Panc1 (cell line): ENCODE measurements around the gene UNC13C. TPM values are rescaled to one million over a fixed set of nuclear protein-coding genes. Genes with fewer than 3 reads are reported as not detected.

Source experiments
- ATAC-seq: fragments of 200-7000 bp; cut with Tn5 transposase; 2 replicates; pipeline ENCODE4 v1.9.1; 2020; ENCODE audit warnings: mild to moderate bottlenecking, moderate library complexity
- BruUV-seq: library from RNA; stranded (reverse); fragments of 400-500 nt; replicated peaks from 2 replicates; lab custom pipeline; 2021; lab: Mats Ljungman, UMichigan
- CTCF ChIA-PET: fragments of 300-600 bp; sonication (Branson Sonifier 250); formaldehyde crosslinking; loops from one replicate; lab custom pipeline; 2022; ENCODE audit warnings: antibody characterized with exemption; lab: Charles Lee
- POLR2A ChIA-PET: fragments of 300-600 bp; sonication (Branson Sonifier 250); formaldehyde crosslinking; loops from one replicate; lab custom pipeline; 2022; ENCODE audit warnings: antibody characterized with exemption; lab: Charles Lee
- DNase-seq: peaks from one replicate; pipeline ENCODE4 v3.0.0-alpha.2; 2010; ENCODE audit warnings: low read depth, low spot score
- H3K27ac ChIP-seq: 2 replicates; pipeline ENCODE4 v1.5.1; 2011; ENCODE audit warnings: mild to moderate bottlenecking, low read length, inconsistent platforms
- H3K27me3 ChIP-seq: fragments of 200-500 bp; sonication (Bioruptor generic); 2 replicates; pipeline ENCODE4 v1.6.0; 2014; ENCODE audit warnings: low read length, inconsistent platforms; ENCODE audit not compliant: control insufficient read depth, insufficient read depth
- H3K36me3 ChIP-seq: fragments of 200-500 bp; sonication (Bioruptor generic); 2 replicates; pipeline ENCODE4 v1.5.1; 2014; ENCODE audit warnings: inconsistent platforms, mild to moderate bottlenecking, low read length, moderate library complexity; ENCODE audit not compliant: control insufficient read depth, insufficient read depth
- H3K4me1 ChIP-seq: 2 replicates; pipeline ENCODE4 v1.5.1; 2011; ENCODE audit warnings: inconsistent platforms, mild to moderate bottlenecking, low read length, moderate library complexity; ENCODE audit not compliant: control insufficient read depth, insufficient read depth
- H3K4me3 ChIP-seq, 2 experiments: 2 replicates each; pipeline ENCODE4 v1.5.1; 2011 to 2012; ENCODE audit warnings: low read depth in 2 of 2, low read length in 2 of 2, mild to moderate bottlenecking in 2 of 2, inconsistent platforms in 1 of 2, moderate library complexity in 1 of 2
- H3K9me3 ChIP-seq: fragments of 200-500 bp; sonication (Bioruptor generic); 2 replicates; pipeline ENCODE4 v1.5.1; 2014; ENCODE audit warnings: low read depth, mild to moderate bottlenecking, inconsistent platforms, low read length, moderate library complexity; ENCODE audit not compliant: control insufficient read depth, insufficient read depth
- CTCF ChIP-seq: fragments of 450-650 bp; IDR thresholded peaks from 2 replicates; pipeline ENCODE4 v1.5.1; 2017; ENCODE audit warnings: mild to moderate bottlenecking
- POLR2AphosphoS5 ChIP-seq: IDR thresholded peaks from 2 replicates; pipeline ENCODE4 v1.6.1; 2012; ENCODE audit warnings: mild to moderate bottlenecking, low read depth, low read length, moderate library complexity
- REST ChIP-seq, 2 experiments: IDR thresholded peaks; 2 replicates each; pipeline ENCODE4 v1.6.1; 2011 to 2012; ENCODE audit warnings: low read depth in 2 of 2, control low read depth in 1 of 2, low read length in 1 of 2, mild to moderate bottlenecking in 1 of 2, moderate library complexity in 1 of 2; ENCODE audit not compliant: insufficient read depth in 1 of 2
- SIN3A ChIP-seq: IDR thresholded peaks from 2 replicates; pipeline ENCODE4 v1.6.1; 2012; ENCODE audit warnings: low read depth, mild to moderate bottlenecking, low read length, moderate library complexity, borderline replicate concordance; ENCODE audit not compliant: insufficient read depth
- TCF7L2 ChIP-seq: IDR thresholded peaks from 2 replicates; pipeline ENCODE4 v1.6.1; 2011; ENCODE audit warnings: mild to moderate bottlenecking, low read depth, low read length, inconsistent platforms
- in situ Hi-C: cut with HindIII; loops from 2 replicates; pipeline ENCODE4 v1.10.0; 2016; ENCODE audit warnings: low sequenced_read_pairs, low pct_unique_long_range_greater_than_20kb
- intact Hi-C: fragments of 100-400 bp; cut with micrococcal nuclease; formaldehyde crosslinking; loops from one replicate; pipeline ENCODE4 v1.10.0; 2022; ENCODE audit not compliant: unreplicated experiment
- total RNA-seq: library from RNA; stranded (reverse); gene quantifications from one replicate; pipeline ENCODE4 v1.2.1, GENCODE V29; 2021; ENCODE audit not compliant: unreplicated experiment

UNC13C gene
- total RNA-seq, 1 experiment from 2014 or later, result not detected

DNA sequence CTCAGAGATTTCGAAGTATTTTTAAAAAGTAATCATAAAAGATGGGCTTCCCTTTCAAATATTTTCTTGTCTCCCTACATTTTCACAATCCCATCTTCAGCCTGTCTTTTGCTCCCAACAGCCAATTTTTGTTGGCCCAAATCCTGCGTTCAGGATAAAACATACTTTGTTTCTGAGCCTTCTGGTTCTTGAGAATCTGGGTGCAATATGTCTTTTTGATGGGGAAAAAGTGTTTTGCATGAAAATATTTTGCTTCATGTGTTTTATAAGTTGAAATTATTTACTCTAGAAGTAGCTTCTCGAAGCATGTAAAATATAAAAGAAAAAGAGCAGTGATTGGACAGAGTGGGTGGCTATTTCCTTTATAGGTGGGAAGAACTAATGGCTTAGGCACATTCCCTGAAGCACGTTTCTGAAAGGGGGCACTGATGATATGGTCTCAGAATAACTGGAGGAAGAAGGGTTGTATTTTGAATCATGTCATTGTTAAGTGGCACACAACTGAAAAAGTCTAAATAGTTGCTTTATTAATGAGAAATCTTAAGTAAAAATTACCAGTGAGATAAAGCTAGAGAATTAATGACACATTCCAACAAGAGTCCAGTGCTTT lies 3.9 kb downstream of the UNC13C start:
- TF ChIP-seq POLR2AphosphoS5 (no peak), SIN3A (no peak), REST (IDR thresholded peaks at IDR 0.05; ENCODE audit: insufficient read depth in 1 of 2, low read depth in 2 of 2, low read length in 1 of 2) (no peak), CTCF (no peak), TCF7L2 (no peak)
- intact Hi-C loops (no loop called here), in situ Hi-C loops (no loop called here)
- DNase-seq, result no peak
- Histone ChIP-seq H3K4me1 (peaks cover 4% of the 10 kb centered on the region), H3K36me3 (no peaks in the 10 kb centered on the region), H3K27ac (no peak overlapping the region), H3K9me3 (no peaks in the 10 kb centered on the region), H3K27me3 (peaks cover 20% of the 10 kb centered on the region), H3K4me3 (no peak overlapping the region)
- ChIA-PET POLR2A (no interaction called here), CTCF (interaction anchor here (0.6 kb wide), 1 partner anchor 170 kb away, joined by 3 read pairs; no protein-coding TSS in a partner anchor)
- ATAC-seq, result no peak
- no TSS peak for BruUV-seq

DNA sequence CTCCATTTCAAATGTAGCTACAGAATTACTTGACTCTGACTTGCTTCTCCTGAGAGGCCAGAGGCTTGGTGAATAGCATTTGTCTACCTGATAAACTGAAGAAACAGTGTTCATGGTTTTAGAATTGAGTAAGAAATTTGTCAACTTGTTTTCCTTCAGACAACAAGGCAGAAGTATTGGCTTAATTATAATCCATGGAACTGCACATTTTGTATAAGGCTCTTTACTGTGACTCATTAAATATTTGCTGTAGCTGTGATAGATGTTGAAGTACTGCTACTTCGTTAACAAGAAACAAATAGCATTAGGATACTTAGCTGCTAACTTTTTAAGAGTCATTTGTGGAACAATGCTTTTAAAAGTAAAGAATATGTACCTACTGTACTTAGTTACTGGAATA lies 4.6 kb downstream of the UNC13C start:
- ChIA-PET POLR2A (no interaction called here), CTCF (no interaction called here)
- Histone ChIP-seq H3K4me3 (no peak overlapping the region), H3K36me3 (no peaks in the 10 kb centered on the region), H3K4me1 (peaks cover 4% of the 10 kb centered on the region), H3K27me3 (peaks cover 17% of the 10 kb centered on the region), H3K9me3 (no peaks in the 10 kb centered on the region), H3K27ac (no peak overlapping the region)
- intact Hi-C loops (no loop called here), in situ Hi-C loops (no loop called here)
- DNase-seq (no peak), ATAC-seq (no peak)
- no peak for TF ChIP-seq TCF7L2
- TF ChIP-seq SIN3A, result no peak
- no peak for TF ChIP-seq CTCF
- no peak for TF ChIP-seq REST (IDR thresholded peaks at IDR 0.05; ENCODE audit: insufficient read depth in 1 of 2, low read depth in 2 of 2, low read length in 1 of 2)
- no peak for TF ChIP-seq POLR2AphosphoS5
- no TSS peak for BruUV-seq
